WTC11 (cell line): ENCODE results near the gene MPC1. TPM values are rescaled to one million over a fixed set of nuclear protein-coding genes. Genes with fewer than 3 reads are reported as not detected.

ENCODE experiments used
- NFE2L1 ChIP-seq: sonication (generic); formaldehyde crosslinking; IDR thresholded peaks from 2 replicates; pipeline ENCODE4 v1.8.1; 2023; ENCODE audit warnings: missing genetic modification reagents
- SMAD3 ChIP-seq: sonication (generic); formaldehyde crosslinking; IDR thresholded peaks from 2 replicates; pipeline ENCODE4 v1.8.0; 2022; ENCODE audit warnings: missing genetic modification reagents, mild to moderate bottlenecking, borderline replicate concordance
- total RNA-seq: library from RNA; stranded (reverse); gene quantifications from 3 replicates; pipeline ENCODE4 v1.2.3, GENCODE V29; 2021
- TF ChIP-seq, protein P1 (sequence below): fragments of 250-450 bp; sonication (Bioruptor Pico); IDR thresholded peaks from 2 replicates; pipeline ENCODE4 v1.9.0; 2021; ENCODE audit warnings: mild to moderate bottlenecking

The MPC1 gene
- total RNA-seq, 1 experiment from 2014 or later = 10.7 TPM

DNA sequence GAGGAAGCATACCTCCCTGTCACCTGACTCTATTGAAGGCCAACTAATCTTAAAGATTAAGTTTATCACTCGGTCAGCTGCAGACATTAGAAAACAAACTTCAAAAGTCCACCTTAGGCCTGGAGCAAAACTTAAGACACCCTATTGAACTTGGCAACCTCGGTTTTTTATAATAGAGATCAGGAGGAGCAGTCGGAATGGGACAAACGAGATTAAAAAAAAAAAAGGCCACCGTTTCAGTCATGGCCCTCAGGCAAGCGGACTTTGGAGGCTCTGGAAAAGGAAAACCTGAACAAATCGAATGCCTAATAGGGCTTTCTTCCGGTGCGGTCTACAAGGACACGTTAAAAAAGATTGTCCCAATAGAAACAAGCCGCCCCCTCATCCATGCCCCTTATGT is 67.3 kb downstream of the MPC1 start (continued):
- TF ChIP-seq, protein P1, sequence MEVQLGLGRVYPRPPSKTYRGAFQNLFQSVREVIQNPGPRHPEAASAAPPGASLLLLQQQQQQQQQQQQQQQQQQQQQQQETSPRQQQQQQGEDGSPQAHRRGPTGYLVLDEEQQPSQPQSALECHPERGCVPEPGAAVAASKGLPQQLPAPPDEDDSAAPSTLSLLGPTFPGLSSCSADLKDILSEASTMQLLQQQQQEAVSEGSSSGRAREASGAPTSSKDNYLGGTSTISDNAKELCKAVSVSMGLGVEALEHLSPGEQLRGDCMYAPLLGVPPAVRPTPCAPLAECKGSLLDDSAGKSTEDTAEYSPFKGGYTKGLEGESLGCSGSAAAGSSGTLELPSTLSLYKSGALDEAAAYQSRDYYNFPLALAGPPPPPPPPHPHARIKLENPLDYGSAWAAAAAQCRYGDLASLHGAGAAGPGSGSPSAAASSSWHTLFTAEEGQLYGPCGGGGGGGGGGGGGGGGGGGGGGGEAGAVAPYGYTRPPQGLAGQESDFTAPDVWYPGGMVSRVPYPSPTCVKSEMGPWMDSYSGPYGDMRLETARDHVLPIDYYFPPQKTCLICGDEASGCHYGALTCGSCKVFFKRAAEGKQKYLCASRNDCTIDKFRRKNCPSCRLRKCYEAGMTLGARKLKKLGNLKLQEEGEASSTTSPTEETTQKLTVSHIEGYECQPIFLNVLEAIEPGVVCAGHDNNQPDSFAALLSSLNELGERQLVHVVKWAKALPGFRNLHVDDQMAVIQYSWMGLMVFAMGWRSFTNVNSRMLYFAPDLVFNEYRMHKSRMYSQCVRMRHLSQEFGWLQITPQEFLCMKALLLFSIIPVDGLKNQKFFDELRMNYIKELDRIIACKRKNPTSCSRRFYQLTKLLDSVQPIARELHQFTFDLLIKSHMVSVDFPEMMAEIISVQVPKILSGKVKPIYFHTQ (CRISPR knock-in tag) = no peak
- TF ChIP-seq NFE2L1 (no peak), SMAD3 (no peak)

Other genes starting within 250 kb of the MPC1 start
- gene TBXT, start 215.1 kb downstream of the MPC1 start, total RNA-seq = 0.15 to 0.50 TPM (median 0.21 TPM) in 3 replicates
- gene PRR18, start 74.5 kb downstream of the MPC1 start, total RNA-seq = 0.16 to 0.52 TPM (median 0.39 TPM) in 3 replicates
- 48.0 to 53.1 TPM (median 49.4 TPM) in 3 replicates for gene SFT2D1, start 40.4 kb downstream of the MPC1 start, total RNA-seq
- 0.30 to 0.79 TPM (median 0.53 TPM) in 3 replicates for gene RAMACL, start 203.7 kb upstream of the MPC1 start, total RNA-seq
- gene RPS6KA2, start 244.3 kb upstream of the MPC1 start, total RNA-seq = 19.2 to 24.2 TPM (median 20.3 TPM) in 3 replicates